Right renal cortex interstitium (tissue), 3 donors: ENCODE data around the gene C2CD3. TPM values are rescaled to one million over a fixed set of nuclear protein-coding genes. Genes with fewer than 3 reads are reported as not detected.
"Not testable (repeated sequence)": the region's sequence is repeated elsewhere in the genome, so short reads cannot be mapped to it uniquely, and the experiment has no call there.

ENCODE experiments used
- DNase-seq, 3 donors: peaks; one replicate each; pipeline ENCODE4 v3.0.0-alpha.2; 2013; ENCODE audit warnings: low read depth in 3 of 3, low spot score in 2 of 3
- polyA plus RNA-seq, 3 donors: library from polyadenylated mRNA; unstranded; fragments of 120-200 nt; gene quantifications; one replicate each; pipeline ENCODE4 v1.2.1, GENCODE V29; 2013; ENCODE audit not compliant: insufficient read length in 3 of 3

C2CD3 gene
- polyA plus RNA-seq, 3 donors: 20.5 to 24.3 (median 21.8) TPM

- no peak for DNase-seq
Measured at GRCh38 chr11:74123008-74123448, 47.8 kb downstream of the C2CD3 start.

DNA sequence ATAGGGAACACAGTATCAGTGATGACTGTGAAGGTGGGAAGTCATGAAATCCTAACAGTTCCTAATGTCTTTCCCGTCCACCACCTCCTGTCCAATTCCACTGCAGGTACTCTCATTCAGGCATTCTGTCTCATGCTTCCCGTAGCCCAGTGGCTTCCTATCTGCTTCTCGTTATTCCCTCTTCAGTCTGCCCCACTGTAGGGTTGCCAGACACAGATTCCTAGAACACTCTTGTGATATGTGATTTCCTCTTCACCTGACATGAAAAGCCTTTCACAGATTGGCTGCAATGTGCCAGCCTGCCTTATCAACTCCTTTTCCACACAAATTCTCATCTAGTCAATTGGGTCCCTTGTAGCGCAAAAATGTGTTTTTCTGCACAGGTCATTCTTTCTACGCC, 49.0 kb downstream of the C2CD3 start:
- DNase-seq: no peak

DNA sequence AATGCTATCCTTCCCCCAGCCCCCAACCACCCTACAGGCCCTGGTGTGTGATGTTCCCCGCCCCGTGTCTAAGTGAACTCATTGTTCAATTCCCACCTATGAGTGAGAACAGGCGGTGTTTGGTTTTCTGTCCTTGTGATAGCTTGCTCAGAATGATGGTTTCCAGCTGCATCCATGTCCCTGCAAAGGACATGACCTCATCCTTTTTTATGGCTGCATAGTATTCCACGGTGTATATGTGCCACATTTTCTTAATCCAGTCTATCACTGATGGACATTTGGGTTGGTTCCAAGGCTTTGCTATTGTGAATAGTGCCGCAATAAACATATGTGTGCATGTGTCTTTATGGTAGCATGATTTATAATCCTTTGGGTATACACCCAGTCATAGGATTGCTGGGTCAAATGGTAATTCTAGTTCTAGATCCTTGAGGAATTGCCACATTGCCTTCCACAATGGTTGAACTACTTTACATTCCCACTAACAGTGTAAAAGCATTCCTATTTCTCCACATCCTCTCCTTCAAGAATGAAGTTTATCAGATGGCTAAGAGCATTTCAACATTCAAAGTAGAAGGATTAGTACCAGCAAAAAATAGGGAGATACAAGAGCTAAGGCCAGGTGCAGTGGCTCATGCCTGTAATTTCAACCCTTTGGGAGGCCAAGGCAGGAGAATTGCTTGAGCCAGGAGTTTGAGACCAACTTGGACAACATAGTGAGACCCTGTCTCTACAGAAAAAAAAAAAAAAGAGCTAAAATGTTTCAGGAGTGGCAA, 50.4 kb downstream of the C2CD3 start:
- DNase-seq: not testable (repeated sequence)

- DNase-seq: no peak
Measured at GRCh38 chr11:74116719-74117118, 54.1 kb downstream of the C2CD3 start.

- no peak for DNase-seq
Measured at GRCh38 chr11:74112877-74113276, 57.9 kb downstream of the C2CD3 start.

DNA sequence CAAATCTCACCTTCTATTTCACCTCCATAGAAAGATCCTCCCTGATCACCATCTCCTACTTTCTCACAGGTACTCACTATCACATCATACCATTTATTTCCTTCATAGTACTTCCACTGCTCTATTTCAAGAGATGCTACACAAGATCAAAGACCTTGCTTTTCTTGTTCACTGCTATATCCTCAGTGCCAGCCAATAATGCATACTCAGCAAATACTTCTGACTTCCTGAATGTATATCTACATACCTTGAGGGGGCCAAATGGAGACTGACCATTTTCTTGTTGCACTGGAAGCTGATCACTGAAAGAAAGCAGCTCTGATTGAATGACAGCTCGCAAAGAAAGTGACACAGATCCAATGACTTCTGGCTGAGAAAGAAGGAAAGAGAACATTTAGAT, 64.7 kb downstream of the C2CD3 start:
- no peak for DNase-seq

DNA sequence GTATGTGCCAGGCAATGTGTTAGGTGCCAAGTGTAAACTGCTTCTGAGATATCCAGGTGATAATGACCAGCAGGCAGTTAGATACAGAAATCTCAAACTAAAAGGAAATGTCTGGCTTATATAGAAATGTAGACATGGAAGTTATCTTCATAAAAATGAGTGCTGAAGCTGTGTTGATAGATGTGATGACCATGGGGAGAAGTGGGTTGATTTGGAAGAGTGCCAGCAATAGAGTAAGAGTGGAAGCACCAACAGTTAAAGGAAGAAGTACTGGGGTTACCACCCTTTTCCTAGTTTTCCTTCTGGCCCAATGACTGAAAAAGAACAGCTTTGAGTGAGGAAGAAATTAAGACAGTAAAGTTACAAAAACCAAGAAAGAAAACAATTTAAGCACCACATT, 68.5 kb downstream of the C2CD3 start:
- DNase-seq: no peak

DNA sequence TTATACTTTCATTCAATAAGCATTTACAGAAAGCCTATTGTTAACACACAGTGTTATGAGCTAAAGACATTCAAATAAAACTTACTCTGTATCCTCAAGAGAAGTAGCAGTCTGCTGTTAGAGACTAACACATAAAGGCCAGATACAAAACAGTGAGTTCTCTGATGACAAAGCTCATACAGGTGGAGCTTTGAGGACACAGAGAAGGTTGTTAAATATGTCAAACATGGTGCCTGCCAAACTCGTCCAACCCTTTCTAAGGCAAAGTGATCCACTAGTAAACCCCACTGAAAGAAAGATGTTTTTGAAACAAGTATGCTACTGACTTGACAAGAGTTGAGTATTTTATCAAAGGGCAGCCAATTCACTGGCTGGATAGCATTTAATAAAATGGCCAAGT, 70.1 kb downstream of the C2CD3 start:
- DNase-seq: no peak

DNA sequence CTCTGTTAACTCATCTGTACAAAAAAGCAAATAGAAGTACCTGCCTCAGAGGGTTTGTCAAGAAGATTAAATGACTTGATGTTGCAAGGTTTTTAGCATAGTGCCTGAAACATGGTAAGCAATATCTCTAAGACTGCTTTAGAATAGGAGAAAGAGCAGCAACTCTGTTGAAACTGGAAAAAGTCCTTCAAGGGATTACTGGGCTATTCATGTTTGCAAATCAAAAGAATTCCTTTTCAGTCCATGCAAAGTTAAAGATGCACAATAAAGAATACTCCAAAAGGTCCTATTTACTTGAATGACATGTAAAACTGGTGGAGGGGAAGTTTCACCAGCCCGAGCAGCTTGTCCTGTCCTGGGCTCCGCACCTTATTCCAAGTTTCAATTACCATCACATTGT, 70.6 kb downstream of the C2CD3 start:
- no peak for DNase-seq

DNA sequence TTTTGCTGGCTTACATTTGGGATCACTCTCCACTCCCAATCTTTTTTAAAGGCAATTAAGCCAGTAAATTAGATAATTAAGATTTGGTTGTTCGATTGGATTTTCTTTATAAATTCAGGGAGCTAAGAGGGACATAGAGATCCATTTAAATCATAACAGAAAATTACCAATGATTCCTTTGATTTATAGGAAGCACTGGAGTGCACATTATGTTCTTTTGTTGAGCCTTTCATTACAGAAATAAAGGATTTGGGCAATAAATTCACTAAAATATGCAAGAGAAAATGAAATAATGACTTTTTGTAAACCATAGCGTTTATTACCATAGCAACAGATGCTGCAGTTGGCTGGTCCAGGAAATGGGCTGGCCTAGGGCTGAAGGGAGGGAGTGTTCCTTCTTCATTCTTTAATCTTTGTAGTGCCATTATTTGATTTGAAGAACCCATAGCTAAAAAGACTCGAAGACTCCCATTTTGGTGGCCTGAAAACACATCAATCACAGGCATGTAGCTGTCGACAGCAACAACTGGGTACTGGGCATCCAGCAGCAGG, 73.0 kb downstream of the C2CD3 start:
- no peak for DNase-seq

DNA sequence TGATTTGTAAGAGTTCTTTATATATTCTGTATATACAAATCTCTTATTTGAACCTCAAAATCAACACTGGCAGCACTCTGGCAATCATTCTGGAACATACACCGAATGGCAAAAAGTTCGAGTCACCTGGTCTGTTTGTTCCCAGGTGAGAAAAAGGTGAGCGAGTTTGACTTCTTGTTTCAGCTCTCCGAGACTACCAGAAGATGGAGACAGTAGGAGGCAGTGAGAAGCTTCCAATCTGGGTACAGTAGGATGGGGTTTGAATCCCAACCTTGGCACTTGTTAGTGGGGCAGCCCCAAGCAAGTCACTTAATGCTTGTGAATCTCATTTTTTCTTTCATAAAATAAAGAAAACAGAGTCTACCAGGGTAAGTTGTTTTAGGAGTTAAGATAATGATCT, 76.4 kb downstream of the C2CD3 start:
- no peak for DNase-seq

GRCh38 chr11:74092425-74092824, 78.4 kb downstream of the C2CD3 start:
- DNase-seq: no peak

- DNase-seq: no peak
Measured at GRCh38 chr11:74091549-74091948, 79.3 kb downstream of the C2CD3 start.

DNA sequence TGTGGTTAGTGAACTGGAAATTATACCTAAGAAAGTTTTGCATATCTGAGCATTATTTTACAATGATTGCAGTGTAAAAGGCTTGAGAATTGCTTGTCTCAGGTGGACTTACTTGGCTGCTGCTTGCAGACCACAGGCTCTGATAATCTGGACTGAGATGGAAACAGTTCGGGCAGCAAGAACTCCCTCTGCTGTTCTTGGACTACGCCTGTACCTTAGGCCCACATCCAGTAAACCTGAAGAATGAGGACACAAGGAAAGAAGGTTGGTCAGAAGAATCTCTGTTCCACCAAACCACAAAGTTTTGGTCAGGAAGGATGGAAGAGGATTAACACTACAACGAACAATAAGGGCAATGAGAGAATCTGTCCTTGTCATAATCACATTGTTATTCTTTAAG, 80.1 kb downstream of the C2CD3 start:
- no peak for DNase-seq

DNA sequence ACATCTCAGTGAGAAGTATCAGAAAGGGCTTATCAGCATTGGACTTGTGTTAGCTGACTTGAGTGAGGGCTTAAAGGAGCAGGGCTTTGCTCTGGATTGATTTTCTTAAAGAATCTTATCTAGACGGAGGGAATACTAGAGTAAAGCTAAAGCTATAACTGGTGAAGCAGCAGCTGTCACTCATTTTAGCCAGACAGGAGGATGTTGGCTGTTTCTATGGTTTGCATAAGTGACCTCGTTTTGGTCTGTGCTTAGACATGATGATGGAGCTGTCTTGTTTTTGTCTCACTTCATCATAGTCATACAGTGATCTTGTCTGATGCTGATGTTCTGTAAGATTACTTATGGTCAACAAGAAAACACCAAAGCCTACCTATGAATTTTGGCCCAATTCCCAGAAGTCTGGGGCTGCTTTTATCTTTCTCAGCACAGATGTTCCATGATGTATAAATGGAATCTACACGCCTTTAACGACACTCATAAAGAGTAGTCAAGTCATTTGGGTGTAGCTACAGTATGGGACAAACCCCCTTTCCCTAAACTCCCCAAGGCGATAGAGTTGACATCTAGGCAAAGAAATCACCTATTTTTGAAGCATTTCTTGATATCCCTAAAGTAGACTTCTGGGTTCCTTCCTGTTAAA, 84.4 kb downstream of the C2CD3 start:
- no peak for DNase-seq

DNA sequence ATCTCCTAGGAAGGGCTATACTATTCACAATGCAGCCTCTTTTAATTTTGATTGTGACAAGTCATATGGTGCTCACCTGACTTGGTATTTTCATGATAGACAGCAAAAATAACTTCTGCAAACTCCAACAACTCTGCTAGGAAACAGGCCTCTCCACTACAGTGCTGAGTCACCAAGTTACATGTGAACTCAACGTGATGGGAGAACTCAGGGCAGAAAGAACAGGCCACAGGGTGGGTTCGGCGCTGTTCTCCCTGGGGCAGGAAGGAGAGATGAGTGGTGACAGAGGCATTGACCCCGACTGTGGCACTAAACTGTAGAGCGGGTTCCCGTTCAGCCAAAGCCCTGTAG, 85.3 kb downstream of the C2CD3 start:
- DNase-seq: no peak

GRCh38 chr11:74084796-74085541, 85.8 kb downstream of the C2CD3 start:
- no peak for DNase-seq

- not testable (repeated sequence) for DNase-seq
Measured at GRCh38 chr11:74083927-74084326, 86.9 kb downstream of the C2CD3 start.

GRCh38 chr11:74081428-74081827, 89.4 kb downstream of the C2CD3 start:
- DNase-seq: no peak

- no peak for DNase-seq
Measured at GRCh38 chr11:74077193-74077592, 93.6 kb downstream of the C2CD3 start.

DNA sequence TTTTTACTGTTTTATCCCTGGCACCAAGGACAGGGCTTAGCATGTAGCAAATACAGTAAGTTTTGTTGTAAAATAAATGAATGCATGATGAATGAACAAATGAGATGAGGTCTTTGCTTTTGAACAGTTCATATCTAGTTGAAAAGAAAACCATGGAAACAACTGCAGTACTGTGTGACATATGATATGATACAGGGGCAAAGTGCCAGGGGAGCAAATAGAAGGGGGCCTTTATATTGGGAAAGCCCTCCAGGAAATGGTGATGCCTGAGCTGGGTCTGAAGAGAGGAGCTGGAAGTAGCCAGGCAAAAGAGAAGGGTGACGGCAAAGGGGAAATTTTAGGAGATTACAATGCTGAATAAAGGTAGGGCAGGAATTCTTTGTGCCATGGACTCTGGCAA, 98.1 kb downstream of the C2CD3 start:
- no peak for DNase-seq
